Mucosa of descending colon (tissue), 3 donors: ENCODE data around the gene HAGH. TPM values are rescaled to one million over a fixed set of nuclear protein-coding genes. Genes with fewer than 3 reads are reported as not detected.
"Not testable (repeated sequence)": the region's sequence is repeated elsewhere in the genome, so short reads cannot be mapped to it uniquely, and the experiment has no call there.

Experiments used
- ATAC-seq: fragments of 200-7000 bp; cut with Tn5 transposase; one replicate; pipeline ENCODE4 v1.9.1; 2020; ENCODE audit warnings: mild to moderate bottlenecking, moderate library complexity
- DNase-seq, 3 donors: peaks; one replicate each; pipeline ENCODE4 v3.0.0-alpha.2; 2020
- H3K36me3 ChIP-seq: fragments of 200-600 bp; one replicate; pipeline ENCODE4 v1.8.0; 2021; ENCODE audit warnings: low read depth, mild to moderate bottlenecking
- H3K4me1 ChIP-seq: fragments of 200-600 bp; one replicate; pipeline ENCODE4 v1.8.0; 2021; ENCODE audit warnings: low read depth, mild to moderate bottlenecking
- H3K4me3 ChIP-seq: fragments of 200-600 bp; one replicate; pipeline ENCODE4 v1.8.0; 2021; ENCODE audit warnings: mild to moderate bottlenecking
- H3K9me3 ChIP-seq: fragments of 200-600 bp; one replicate; pipeline ENCODE4 v1.8.0; 2021; ENCODE audit warnings: mild to moderate bottlenecking
- CTCF ChIP-seq: fragments of 200-600 bp; IDR thresholded peaks from one replicate; pipeline ENCODE4 v1.8.0; 2022; ENCODE audit warnings: antibody characterized with exemption, mild to moderate bottlenecking
- intact Hi-C, 2 donors: fragments of 100-400 bp; cut with DNase I in 1 of 2; cut with micrococcal nuclease in 1 of 2; formaldehyde crosslinking; loops; one replicate each; pipeline versions ENCODE4 v1.11.0 to v1.11.1; 2022; cut with DNase I, micrococcal nuclease
- total RNA-seq, 3 donors: library from RNA; stranded (reverse); fragmentation: NEBNext Ultra II Directional in 2 of 3; extraction: Animal tissue kit (Norgen Biotek cat#: 25700) in 2 of 3; gene quantifications; one replicate each; pipeline versions ENCODE4 v1.2.1 to v1.2.4, GENCODE V29; 2021 to 2023
- donor health status: DM: no; HTN: no; CAD: no; lungs with moderate emphysema.
- donor health status: DM: no; HTN: no; CAD: no.
- donor health status: DM: no; HTN: yes; CAD: no.

HAGH gene
- total RNA-seq, 3 donors from 2014 or later = 63.4 to 94.8 (median 68.0) TPM

DNA sequence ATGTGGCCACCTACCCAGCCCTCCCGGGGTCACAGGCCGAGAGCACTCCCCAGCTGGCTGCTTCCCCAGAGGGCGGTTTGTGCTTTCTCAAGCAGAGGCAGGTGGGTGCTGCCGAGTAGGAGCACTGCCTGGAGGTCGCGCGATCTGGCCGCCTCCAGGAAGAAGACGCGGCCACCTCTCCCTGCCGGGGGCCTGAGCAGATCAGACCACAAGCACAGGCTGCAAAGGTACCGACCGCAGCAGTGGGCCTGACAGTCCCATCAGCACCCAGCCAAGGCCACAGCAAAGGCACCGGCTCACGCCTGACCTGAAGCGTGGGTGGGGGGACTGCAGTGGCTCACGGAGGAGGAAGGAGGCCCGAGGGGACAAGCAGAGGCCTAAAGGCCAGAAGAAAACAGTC, 17.9 kb downstream of the HAGH start:
- ATAC-seq = no peak
- H3K36me3 ChIP-seq = no peaks in the 10 kb centered on the region

GRCh38 chr16:1807626-1808025, 19.0 kb downstream of the HAGH start:
- H3K9me3 ChIP-seq = no peaks in the 10 kb centered on the region
- TF ChIP-seq CTCF = no peak
- intact Hi-C loops = no loop called here
- H3K36me3 ChIP-seq = no peaks in the 10 kb centered on the region
- ATAC-seq = no peak
- DNase-seq = no peak
- no peaks in the 10 kb centered on the region for H3K4me1 ChIP-seq
- H3K4me3 ChIP-seq = no peak overlapping the region

More for the DNA sequence above, 17.9 kb downstream of the HAGH start:
- DNase-seq = no peak
- intact Hi-C loops = no loop called here
- Histone ChIP-seq H3K9me3 (no peaks in the 10 kb centered on the region), H3K4me3 (no peak overlapping the region), H3K4me1 (no peaks in the 10 kb centered on the region)
- TF ChIP-seq CTCF = no peak

DNA sequence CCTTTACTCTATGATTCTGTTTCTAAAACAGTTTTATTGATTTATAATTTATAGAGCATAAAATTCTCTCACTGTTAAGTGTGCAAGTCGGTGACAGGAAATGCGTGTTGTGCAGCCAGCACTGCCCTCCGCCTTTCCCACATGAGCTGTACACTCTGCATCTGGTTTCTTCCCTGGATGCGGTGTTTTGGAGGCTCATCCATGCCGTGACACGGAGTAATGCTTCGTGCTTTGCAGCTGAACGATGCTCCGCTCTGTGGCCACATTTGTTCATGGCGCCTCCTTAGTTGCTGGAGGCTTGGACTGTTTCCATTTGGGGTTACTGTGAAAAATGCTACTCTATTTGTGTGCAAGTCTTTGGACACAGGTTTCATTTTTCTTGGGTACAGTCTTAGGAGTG, 25.9 kb downstream of the HAGH start:
- no peak overlapping the region for H3K4me3 ChIP-seq
- H3K9me3 ChIP-seq = peaks cover 14% of the 10 kb centered on the region
- intact Hi-C loops = no loop called here
- ATAC-seq = no peak
- TF ChIP-seq CTCF = no peak
- DNase-seq = no peak
- H3K36me3 ChIP-seq = no peaks in the 10 kb centered on the region
- H3K4me1 ChIP-seq = no peaks in the 10 kb centered on the region

DNA sequence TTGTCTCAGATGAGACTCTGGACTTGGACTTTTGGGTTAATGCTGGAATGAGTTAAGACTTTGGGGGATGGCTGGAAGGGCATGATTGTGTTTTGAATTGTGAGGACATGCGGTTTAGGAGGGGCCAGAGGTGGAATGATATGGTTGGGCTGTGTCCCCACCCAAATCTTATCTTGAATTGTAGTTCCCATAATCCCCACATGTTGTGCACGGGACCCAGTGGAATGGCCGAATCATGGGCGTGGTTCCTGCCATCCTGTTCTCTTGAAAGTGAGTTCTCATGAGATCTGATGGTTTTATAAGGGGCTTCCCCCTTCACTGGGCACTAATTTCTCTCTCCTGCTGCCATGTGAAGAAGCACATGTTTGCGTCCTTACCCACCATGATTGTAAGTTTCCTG, 27.4 kb downstream of the HAGH start:
- intact Hi-C loops, ATAC-seq, H3K4me1 ChIP-seq, DNase-seq, H3K36me3 ChIP-seq, H3K4me3 ChIP-seq: not testable (repeated sequence)
- peaks cover 14% of the 10 kb centered on the region for H3K9me3 ChIP-seq

DNA sequence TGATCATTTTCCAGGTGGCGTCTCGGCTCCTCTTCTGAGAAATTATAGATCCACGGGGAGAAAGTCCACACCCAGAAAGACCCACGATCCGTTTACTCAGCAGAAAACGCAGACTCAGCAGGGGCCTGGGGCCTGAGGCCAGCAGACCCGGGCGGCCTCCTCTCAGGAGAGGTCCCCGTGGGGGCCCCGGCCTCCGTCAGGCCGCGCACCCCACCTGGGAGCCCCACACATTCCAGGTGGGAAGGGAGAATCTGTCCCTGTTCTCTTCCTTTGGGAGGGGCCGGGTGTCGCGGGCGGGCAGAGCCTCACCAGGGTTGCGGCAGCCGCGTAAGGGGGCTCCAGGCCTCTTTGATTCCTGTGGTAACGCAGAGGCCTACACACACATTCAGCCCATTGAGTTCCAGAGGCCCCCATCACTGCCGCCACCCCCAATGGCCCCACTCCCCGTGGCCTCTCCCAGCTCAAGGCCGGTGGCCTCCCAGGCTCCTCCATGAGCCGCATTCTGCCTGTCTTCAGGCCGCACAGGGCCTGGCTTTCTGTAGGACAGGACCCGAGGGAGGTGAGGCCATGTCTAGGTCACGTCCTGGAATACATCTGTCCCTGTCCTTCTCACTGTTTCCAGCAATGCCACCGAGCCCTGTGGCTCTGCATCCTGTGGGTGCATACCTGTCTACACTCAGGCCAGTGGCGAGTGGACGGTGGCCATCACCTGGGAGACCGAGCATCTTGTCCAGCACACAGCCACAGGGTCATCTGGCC, 31.5 kb downstream of the HAGH start:
- peaks cover 14% of the 10 kb centered on the region for H3K9me3 ChIP-seq
- no peak for DNase-seq
- ATAC-seq = no peak
- H3K4me1 ChIP-seq = no peaks in the 10 kb centered on the region
- no peak for TF ChIP-seq CTCF
- no peaks in the 10 kb centered on the region for H3K36me3 ChIP-seq
- intact Hi-C loops = no loop called here
- H3K4me3 ChIP-seq = no peak overlapping the region

GRCh38 chr16:1794221-1794871, 32.3 kb downstream of the HAGH start:
- intact Hi-C loops = no loop called here
- ATAC-seq (peak; percentile 20), DNase-seq (no peak)
- Histone ChIP-seq H3K4me3 (no peak overlapping the region), H3K9me3 (peaks cover 11% of the 10 kb centered on the region), H3K36me3 (no peaks in the 10 kb centered on the region), H3K4me1 (no peaks in the 10 kb centered on the region)
- TF ChIP-seq CTCF = no peak
